ENCODE results near the gene TEX44.
"Not testable (repeated sequence)": the region's sequence is repeated elsewhere in the genome, so short reads cannot be mapped to it uniquely, and the experiment has no call there.

Gene TEX44

GRCh38 chr2:231571661-231572191, 20.9 kb upstream of the TEX44 start:
- DNase-seq (ENCODE audit: low spot score): no peak

GRCh38 chr2:231573096-231573495, 19.6 kb upstream of the TEX44 start:
- DNase-seq (ENCODE audit: low spot score): no peak

GRCh38 chr2:231573698-231574421, 18.8 kb upstream of the TEX44 start:
- no peak for DNase-seq (ENCODE audit: low spot score)

GRCh38 chr2:231575612-231576256, 16.9 kb upstream of the TEX44 start:
- DNase-seq (ENCODE audit: low spot score): no peak

- no peak for DNase-seq (ENCODE audit: low spot score)
Measured at GRCh38 chr2:231576465-231576864, 16.2 kb upstream of the TEX44 start.

- not testable (repeated sequence) for DNase-seq (ENCODE audit: low spot score)
Measured at GRCh38 chr2:231578655-231579054, 14.0 kb upstream of the TEX44 start.

GRCh38 chr2:231579560-231579959, 13.1 kb upstream of the TEX44 start:
- no peak for DNase-seq (ENCODE audit: low spot score)

- DNase-seq (ENCODE audit: low spot score): no peak
Measured at GRCh38 chr2:231581328-231581727, 11.3 kb upstream of the TEX44 start.

GRCh38 chr2:231583982-231584381, 8.7 kb upstream of the TEX44 start:
- no peak for DNase-seq (ENCODE audit: low spot score)

GRCh38 chr2:231587744-231588143, 4.9 kb upstream of the TEX44 start:
- not testable (repeated sequence) for DNase-seq (ENCODE audit: low spot score)

- DNase-seq (ENCODE audit: low spot score): no peak
Measured at GRCh38 chr2:231589656-231590055, 3.0 kb upstream of the TEX44 start.

GRCh38 chr2:231590614-231591013, 2.0 kb upstream of the TEX44 start:
- DNase-seq (ENCODE audit: low spot score): no peak

GRCh38 chr2:231593666-231594065, 1.0 kb downstream of the TEX44 start:
- no peak for DNase-seq (ENCODE audit: low spot score)

GRCh38 chr2:231597014-231597611, 4.4 kb downstream of the TEX44 start:
- DNase-seq (ENCODE audit: low spot score): peak; percentile 65

- DNase-seq (ENCODE audit: low spot score): peak; percentile 48
Measured at GRCh38 chr2:231597627-231598026, 5.0 kb downstream of the TEX44 start.

GRCh38 chr2:231600619-231601355, 8.1 kb downstream of the TEX44 start:
- no peak for DNase-seq (ENCODE audit: low spot score)

GRCh38 chr2:231601356-231602229, 8.9 kb downstream of the TEX44 start:
- peak; percentile 90 for DNase-seq (ENCODE audit: low spot score)

- DNase-seq (ENCODE audit: low spot score): peak; percentile 30
Measured at GRCh38 chr2:231602859-231603467, 10.3 kb downstream of the TEX44 start.

GRCh38 chr2:231604101-231604684, 11.5 kb downstream of the TEX44 start:
- peak; percentile 95 for DNase-seq (ENCODE audit: low spot score)

All from pons (tissue), 1 donor.